SK-N-SH treated with all-trans-retinoic acid at 6 μM for 48 hours (cell line): ENCODE data around the gene FGF14.

Experiments used
- ARNTL ChIP-seq: fragments of 450-650 bp; formaldehyde crosslinking; IDR thresholded peaks from 2 replicates; pipeline ENCODE4 v1.5.0; 2020; ENCODE audit warnings: low read depth, mild to moderate bottlenecking, moderate library complexity, borderline replicate concordance
- OSR1 ChIP-seq: fragments of 250-450 bp; sonication (Bioruptor Pico); IDR thresholded peaks from 2 replicates; pipeline ENCODE4 v1.8.0; 2022; ENCODE audit warnings: moderate library complexity, mild to moderate bottlenecking, inconsistent platforms
- PATZ1 ChIP-seq: fragments of 250-450 bp; sonication (Bioruptor Pico); IDR thresholded peaks from 2 replicates; pipeline ENCODE4 v1.8.0; 2020; ENCODE audit warnings: mild to moderate bottlenecking, moderate library complexity, borderline replicate concordance
- POU6F1 ChIP-seq: fragments of 250-450 bp; sonication (Bioruptor Pico); IDR thresholded peaks from 2 replicates; pipeline ENCODE4 v1.8.0; 2021; ENCODE audit warnings: low read depth, mild to moderate bottlenecking, moderate library complexity, borderline replicate concordance
- PPARA ChIP-seq: fragments of 250-450 bp; sonication (Bioruptor Pico); IDR thresholded peaks from 2 replicates; pipeline ENCODE4 v1.5.0; 2020; ENCODE audit warnings: mild to moderate bottlenecking, borderline replicate concordance
- RARB ChIP-seq: fragments of 250-450 bp; sonication (Bioruptor Pico); IDR thresholded peaks from 2 replicates; pipeline ENCODE4 v1.8.0; 2021; ENCODE audit warnings: mild to moderate bottlenecking, moderate library complexity
- TOX ChIP-seq: fragments of 250-450 bp; sonication (Bioruptor Pico); IDR thresholded peaks from 2 replicates; pipeline ENCODE4 v1.8.0; 2021; ENCODE audit warnings: mild to moderate bottlenecking, moderate library complexity, borderline replicate concordance
- TSHZ2 ChIP-seq: fragments of 250-450 bp; sonication (Bioruptor Pico); IDR thresholded peaks from 2 replicates; pipeline ENCODE4 v1.5.0; 2020; ENCODE audit warnings: mild to moderate bottlenecking, moderate library complexity
- ZC3H10 ChIP-seq: fragments of 250-450 bp; sonication (Bioruptor Pico); IDR thresholded peaks from 2 replicates; pipeline ENCODE4 v1.5.1; 2021; ENCODE audit warnings: mild to moderate bottlenecking, moderate library complexity
- ZFP3 ChIP-seq: fragments of 250-450 bp; sonication (Bioruptor Pico); IDR thresholded peaks from 2 replicates; pipeline ENCODE4 v1.5.0; 2020; ENCODE audit warnings: mild to moderate bottlenecking, moderate library complexity
- ZNF565 ChIP-seq: fragments of 450-650 bp; formaldehyde crosslinking; conservative IDR thresholded peaks from 2 replicates; pipeline ENCODE4 v1.5.0; 2020; ENCODE audit warnings: low read depth, mild to moderate bottlenecking, moderate library complexity
- ZNF8 ChIP-seq: fragments of 450-650 bp; formaldehyde crosslinking; IDR thresholded peaks from 2 replicates; pipeline ENCODE4 v1.5.0; 2020; ENCODE audit warnings: mild to moderate bottlenecking, moderate library complexity
- TF ChIP-seq, protein P1 (sequence below): fragments of 250-450 bp; sonication (Bioruptor Pico); IDR thresholded peaks from 2 replicates; pipeline ENCODE4 v1.5.1; 2020; ENCODE audit warnings: low read depth, mild to moderate bottlenecking, moderate library complexity

- no peak for TF ChIP-seq PPARA
- no peak for TF ChIP-seq TOX (CRISPR knock-in tag)
- TF ChIP-seq ZNF8: no peak
- TF ChIP-seq PATZ1 (CRISPR knock-in tag): no peak
- no peak for TF ChIP-seq POU6F1 (CRISPR knock-in tag)
- no peak for TF ChIP-seq ZNF565
- no peak for TF ChIP-seq RARB
- TF ChIP-seq, protein P1, sequence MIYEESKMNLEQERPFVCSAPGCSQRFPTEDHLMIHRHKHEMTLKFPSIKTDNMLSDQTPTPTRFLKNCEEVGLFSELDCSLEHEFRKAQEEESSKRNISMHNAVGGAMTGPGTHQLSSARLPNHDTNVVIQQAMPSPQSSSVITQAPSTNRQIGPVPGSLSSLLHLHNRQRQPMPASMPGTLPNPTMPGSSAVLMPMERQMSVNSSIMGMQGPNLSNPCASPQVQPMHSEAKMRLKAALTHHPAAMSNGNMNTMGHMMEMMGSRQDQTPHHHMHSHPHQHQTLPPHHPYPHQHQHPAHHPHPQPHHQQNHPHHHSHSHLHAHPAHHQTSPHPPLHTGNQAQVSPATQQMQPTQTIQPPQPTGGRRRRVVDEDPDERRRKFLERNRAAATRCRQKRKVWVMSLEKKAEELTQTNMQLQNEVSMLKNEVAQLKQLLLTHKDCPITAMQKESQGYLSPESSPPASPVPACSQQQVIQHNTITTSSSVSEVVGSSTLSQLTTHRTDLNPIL: no peak
- no peak for TF ChIP-seq TSHZ2
- TF ChIP-seq OSR1 (CRISPR knock-in tag): no peak
- no peak for TF ChIP-seq ARNTL
- no peak for TF ChIP-seq ZC3H10 (CRISPR knock-in tag)
- TF ChIP-seq ZFP3: no peak
These were observed 520.3 kb downstream of the FGF14 start for GRCh38 chr13:101881593-101881992.
